ENCODE data around the gene DOK1. TPM values are rescaled to one million over a fixed set of nuclear protein-coding genes. Genes with fewer than 3 reads are reported as not detected.

The DOK1 gene
- total RNA-seq, 1 experiment from 2014 or later = 6.2 TPM

- DNase-seq (ENCODE audit: low read depth, low spot score) (no peak), ATAC-seq (no peak)
- no TSS peak for BruUV-seq (replicated peaks)
- TF ChIP-seq SIN3A (IDR thresholded peaks at IDR 0.05; ENCODE audit: borderline replicate concordance, insufficient read depth, low read depth, low read length) = no peak
- no peak for TF ChIP-seq POLR2AphosphoS5 (IDR thresholded peaks at IDR 0.05; ENCODE audit: low read depth, low read length)
- TF ChIP-seq REST (IDR thresholded peaks at IDR 0.05; ENCODE audit: insufficient read depth in 1 of 2, low read depth in 2 of 2, low read length in 1 of 2) = no peak
- TF ChIP-seq CTCF (IDR thresholded peaks at IDR 0.05) = no peak
- TF ChIP-seq TCF7L2 (IDR thresholded peaks at IDR 0.05; ENCODE audit: low read depth, low read length) = no peak
- intact Hi-C loops (cut with micrococcal nuclease; ENCODE audit: unreplicated experiment) = no loop called here
- Histone ChIP-seq H3K27ac (ENCODE audit: low read length) (no peak overlapping the region), H3K9me3 (ENCODE audit: control insufficient read depth, insufficient read depth, low read depth, low read length) (no peaks in the 10 kb centered on the region), H3K4me1 (ENCODE audit: control insufficient read depth, insufficient read depth, low read length) (no peaks in the 10 kb centered on the region), H3K4me3 (ENCODE audit: low read depth in 2 of 2, low read length in 2 of 2) (no peak overlapping the region), H3K36me3 (ENCODE audit: control insufficient read depth, insufficient read depth, low read length) (no peaks in the 10 kb centered on the region), H3K27me3 (ENCODE audit: control insufficient read depth, insufficient read depth, low read length) (peaks cover 24% of the 10 kb centered on the region)
- ChIA-PET CTCF (no interaction called here), POLR2A (no interaction called here)
- in situ Hi-C loops (cut with HindIII; ENCODE audit: low pct_unique_long_range_greater_than_20kb, low sequenced_read_pairs) = no loop called here
Observed at GRCh38 chr2:74599676-74600075, 45.2 kb downstream of the DOK1 start.

- TF ChIP-seq CTCF (IDR thresholded peaks at IDR 0.05) (no peak), SIN3A (IDR thresholded peaks at IDR 0.05; ENCODE audit: borderline replicate concordance, insufficient read depth, low read depth, low read length) (no peak), POLR2AphosphoS5 (IDR thresholded peaks at IDR 0.05; ENCODE audit: low read depth, low read length) (no peak), REST (IDR thresholded peaks at IDR 0.05; ENCODE audit: insufficient read depth in 1 of 2, low read depth in 2 of 2, low read length in 1 of 2) (no peak), TCF7L2 (IDR thresholded peaks at IDR 0.05; ENCODE audit: low read depth, low read length) (no peak)
- peaks cover 24% of the 10 kb centered on the region for H3K27me3 ChIP-seq (ENCODE audit: control insufficient read depth, insufficient read depth, low read length)
- DNase-seq (ENCODE audit: low read depth, low spot score) = no peak
- H3K36me3 ChIP-seq (ENCODE audit: control insufficient read depth, insufficient read depth, low read length) = no peaks in the 10 kb centered on the region
- no peaks in the 10 kb centered on the region for H3K9me3 ChIP-seq (ENCODE audit: control insufficient read depth, insufficient read depth, low read depth, low read length)
- H3K4me3 ChIP-seq (ENCODE audit: low read depth in 2 of 2, low read length in 2 of 2) = no peak overlapping the region
- H3K27ac ChIP-seq (ENCODE audit: low read length) = no peak overlapping the region
- CTCF ChIA-PET = interaction anchor here (1.0 kb wide), 1 partner anchor 15 kb away, joined by 3 read pairs; no protein-coding TSS in a partner anchor
- intact Hi-C loops (cut with micrococcal nuclease; ENCODE audit: unreplicated experiment) = no loop called here
- POLR2A ChIA-PET = no interaction called here
- no peak for ATAC-seq
- no peaks in the 10 kb centered on the region for H3K4me1 ChIP-seq (ENCODE audit: control insufficient read depth, insufficient read depth, low read length)
- no TSS peak for BruUV-seq (replicated peaks)
- in situ Hi-C loops (cut with HindIII; ENCODE audit: low pct_unique_long_range_greater_than_20kb, low sequenced_read_pairs) = no loop called here
Observed at GRCh38 chr2:74602586-74603281, 48.2 kb downstream of the DOK1 start.

Measured in Panc1 (cell line).